Measurements from ENCODE around the gene ALG1. TPM values are rescaled to one million over a fixed set of nuclear protein-coding genes. Genes with fewer than 3 reads are reported as not detected.

ALG1 gene
- total and polyA plus RNA-seq, 2 of the 13 experiments (the other 11 are each of a cell fraction or from before 2014, with no cell fraction given) = 43.3 to 75.6 TPM

DNA sequence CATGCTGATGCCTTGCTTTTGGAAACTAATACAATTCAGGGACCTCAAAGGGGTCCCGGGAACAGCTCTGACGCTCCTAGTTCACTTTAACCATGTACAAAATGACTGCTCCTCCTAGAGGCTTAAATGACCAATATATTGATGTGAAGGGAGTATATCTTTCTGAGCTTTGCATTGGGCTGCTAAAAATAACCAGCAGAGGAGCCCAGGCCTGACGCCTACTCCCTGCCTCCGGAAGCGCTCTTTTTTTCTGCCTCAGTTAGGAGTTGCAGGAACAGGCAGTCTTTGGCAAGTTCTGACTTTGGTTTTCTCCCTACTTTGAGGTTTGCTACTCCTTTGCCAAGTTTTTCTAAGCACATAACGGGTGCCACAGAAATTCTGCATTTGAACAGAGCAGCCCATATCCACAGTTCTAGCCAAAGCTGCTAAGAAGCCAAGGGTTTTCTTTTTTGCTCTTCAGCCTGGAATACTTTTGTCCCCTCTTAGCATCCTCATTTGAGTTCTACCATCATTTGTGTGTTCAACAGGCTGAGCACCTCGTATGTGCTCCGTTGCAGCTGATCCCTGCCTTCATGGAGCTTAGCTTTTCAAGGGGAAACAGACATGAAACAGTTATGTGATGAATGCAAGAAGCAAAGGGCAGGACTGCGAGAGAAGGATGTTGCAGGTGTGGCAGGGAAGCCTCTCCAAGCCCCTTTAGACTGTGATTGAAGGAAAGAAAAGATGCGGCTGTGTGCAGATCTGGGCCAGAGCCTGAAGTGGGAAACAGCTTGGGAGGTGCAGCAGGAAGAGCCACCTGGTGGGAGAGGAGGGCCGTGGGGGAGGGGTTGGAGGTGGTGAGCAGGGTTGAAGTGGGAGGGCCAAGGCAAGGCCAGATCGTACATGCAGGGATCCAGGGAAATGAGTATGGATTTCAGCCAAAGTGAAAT, 35.2 kb upstream of the ALG1 start (continued):
- TF ChIP-seq PRPF4 (IDR thresholded peaks at IDR 0.05; ENCODE audit: low read depth, low read length, poor library complexity, severe bottlenecking) (no peak), NKX3-1 (CRISPR knock-in tag; IDR thresholded peaks at IDR 0.05) (peak; percentile 51; the same call in 1 of the 2 replicates), REPIN1 (CRISPR knock-in tag; IDR thresholded peaks at IDR 0.05; ENCODE audit: borderline replicate concordance, low read depth) (peak; percentile 78), THAP11 (CRISPR knock-in tag; IDR thresholded peaks at IDR 0.05) (0 out of 2 replicates have a peak, but pooled peaks have one; percentile 6), TBX2 (CRISPR knock-in tag; IDR thresholded peaks at IDR 0.05; ENCODE audit: borderline replicate concordance) (0 out of 2 replicates have a peak, but pooled peaks have one; percentile 20), RNF2 (conservative IDR thresholded peaks at IDR 0.05; ENCODE audit: low read depth) (no peak), RXRB (CRISPR knock-in tag; IDR thresholded peaks at IDR 0.05; ENCODE audit: borderline replicate concordance) (no peak), SRSF1 (optimal IDR thresholded peaks at IDR 0.05; ENCODE audit: low read depth, low read length) (no peak), MIXL1 (CRISPR knock-in tag; IDR thresholded peaks at IDR 0.05) (0 out of 2 replicates have a peak, but pooled peaks have one; percentile 14), SUZ12 (IDR thresholded peaks at IDR 0.05; ENCODE audit: low read depth, low read length) (no peak), KLF12 (CRISPR knock-in tag; IDR thresholded peaks at IDR 0.05; ENCODE audit: borderline replicate concordance) (no peak), MEF2D (CRISPR knock-in tag; IDR thresholded peaks at IDR 0.05) (peak; percentile 91), MYPOP (CRISPR knock-in tag; IDR thresholded peaks at IDR 0.05) (no peak), KLF13 (CRISPR knock-in tag; IDR thresholded peaks at IDR 0.05) (no peak), TCF12 (IDR thresholded peaks at IDR 0.05) (no peak), TCF12 (CRISPR knock-in tag; IDR thresholded peaks at IDR 0.05) (no peak), SRSF9 (IDR thresholded peaks at IDR 0.05; ENCODE audit: borderline replicate concordance, insufficient read depth, low read depth, low read length, poor library complexity, severe bottlenecking) (no peak), CREM (IDR thresholded peaks at IDR 0.05) (0 out of 2 replicates have a peak, but pooled peaks have one; percentile 14), CREM (CRISPR knock-in tag; IDR thresholded peaks at IDR 0.05) (no peak), GATAD2A (CRISPR knock-in tag; IDR thresholded peaks at IDR 0.05) (peak; percentile 35; the same call in 1 of the 2 replicates), MAF1 (CRISPR knock-in tag; IDR thresholded peaks at IDR 0.05; ENCODE audit: borderline replicate concordance) (no peak)
- TF ChIP-seq, protein P1, sequence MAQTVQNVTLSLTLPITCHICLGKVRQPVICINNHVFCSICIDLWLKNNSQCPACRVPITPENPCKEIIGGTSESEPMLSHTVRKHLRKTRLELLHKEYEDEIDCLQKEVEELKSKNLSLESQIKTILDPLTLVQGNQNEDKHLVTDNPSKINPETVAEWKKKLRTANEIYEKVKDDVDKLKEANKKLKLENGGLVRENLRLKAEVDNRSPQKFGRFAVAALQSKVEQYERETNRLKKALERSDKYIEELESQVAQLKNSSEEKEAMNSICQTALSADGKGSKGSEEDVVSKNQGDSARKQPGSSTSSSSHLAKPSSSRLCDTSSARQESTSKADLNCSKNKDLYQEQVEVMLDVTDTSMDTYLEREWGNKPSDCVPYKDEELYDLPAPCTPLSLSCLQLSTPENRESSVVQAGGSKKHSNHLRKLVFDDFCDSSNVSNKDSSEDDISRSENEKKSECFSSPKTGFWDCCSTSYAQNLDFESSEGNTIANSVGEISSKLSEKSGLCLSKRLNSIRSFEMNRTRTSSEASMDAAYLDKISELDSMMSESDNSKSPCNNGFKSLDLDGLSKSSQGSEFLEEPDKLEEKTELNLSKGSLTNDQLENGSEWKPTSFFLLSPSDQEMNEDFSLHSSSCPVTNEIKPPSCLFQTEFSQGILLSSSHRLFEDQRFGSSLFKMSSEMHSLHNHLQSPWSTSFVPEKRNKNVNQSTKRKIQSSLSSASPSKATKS (CRISPR knock-in tag; IDR thresholded peaks at IDR 0.05) = no peak
- TF ChIP-seq, protein P2, sequence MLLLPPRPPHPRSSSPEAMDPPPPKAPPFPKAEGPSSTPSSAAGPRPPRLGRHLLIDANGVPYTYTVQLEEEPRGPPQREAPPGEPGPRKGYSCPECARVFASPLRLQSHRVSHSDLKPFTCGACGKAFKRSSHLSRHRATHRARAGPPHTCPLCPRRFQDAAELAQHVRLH (CRISPR knock-in tag; IDR thresholded peaks at IDR 0.05; ENCODE audit: borderline replicate concordance, low read depth) = 0 out of 2 replicates have a peak, but pooled peaks have one; percentile 63
- TF ChIP-seq, protein P3, sequence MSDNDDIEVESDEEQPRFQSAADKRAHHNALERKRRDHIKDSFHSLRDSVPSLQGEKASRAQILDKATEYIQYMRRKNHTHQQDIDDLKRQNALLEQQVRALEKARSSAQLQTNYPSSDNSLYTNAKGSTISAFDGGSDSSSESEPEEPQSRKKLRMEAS (IDR thresholded peaks at IDR 0.05) = peak; percentile 28; the same call in 1 of the 2 replicates
- TF ChIP-seq, protein P4, sequence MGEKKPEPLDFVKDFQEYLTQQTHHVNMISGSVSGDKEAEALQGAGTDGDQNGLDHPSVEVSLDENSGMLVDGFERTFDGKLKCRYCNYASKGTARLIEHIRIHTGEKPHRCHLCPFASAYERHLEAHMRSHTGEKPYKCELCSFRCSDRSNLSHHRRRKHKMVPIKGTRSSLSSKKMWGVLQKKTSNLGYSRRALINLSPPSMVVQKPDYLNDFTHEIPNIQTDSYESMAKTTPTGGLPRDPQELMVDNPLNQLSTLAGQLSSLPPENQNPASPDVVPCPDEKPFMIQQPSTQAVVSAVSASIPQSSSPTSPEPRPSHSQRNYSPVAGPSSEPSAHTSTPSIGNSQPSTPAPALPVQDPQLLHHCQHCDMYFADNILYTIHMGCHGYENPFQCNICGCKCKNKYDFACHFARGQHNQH (CRISPR knock-in tag; IDR thresholded peaks at IDR 0.05) = no peak; the same call in 1 of the 2 replicates
